Ovary (tissue), 3 donors: Measurements from ENCODE around the gene KCNN2.

Experiments
- CTCF ChIP-seq, 3 donors: fragments of 450-650 bp in 2 of 3; fragments of 200-600 bp in 1 of 3; IDR thresholded peaks; one replicate each; pipeline versions ENCODE4 v1.5.1 to v1.8.0; 2016 to 2022; ENCODE audit warnings: antibody characterized with exemption in 3 of 3, mild to moderate bottlenecking in 1 of 3
- EP300 ChIP-seq: sonication (generic); formaldehyde crosslinking; IDR thresholded peaks from one replicate; pipeline ENCODE4 v1.6.1; 2017; ENCODE audit warnings: antibody characterized with exemption
- donor health status: DM: no; HTN: no; CAD: no.

GRCh38 chr5:114412510-114413171, 50.8 kb downstream of the KCNN2 start:
- no peak for TF ChIP-seq EP300
- no peak for TF ChIP-seq CTCF (IDR thresholded peaks at IDR 0.05)
